ENCODE data around the gene DPYD. TPM values are rescaled to one million over a fixed set of nuclear protein-coding genes. Genes with fewer than 3 reads are reported as not detected.

Gene DPYD
- total and polyA plus RNA-seq, 10 of the 15 experiments (the other 5 are each of a cell fraction or from before 2014, with no cell fraction given) = 5.7 to 23.8 (median 10.2) TPM

GRCh38 chr1:97651250-97651649 is 269.6 kb downstream of the DPYD start (continued):
- no peak for TF ChIP-seq ZNF592 (IDR thresholded peaks at IDR 0.05)
- no peak for TF ChIP-seq KDM1A (IDR thresholded peaks at IDR 0.05; ENCODE audit: borderline replicate concordance)
- no peak for TF ChIP-seq IKZF1 (conservative IDR thresholded peaks at IDR 0.05)
- TF ChIP-seq YY1 (IDR thresholded peaks at IDR 0.05; ENCODE audit: low read depth, low read length) = no peak
- TF ChIP-seq MAX (IDR thresholded peaks at IDR 0.05; ENCODE audit: low read depth, low read length) = no peak
- no peak for TF ChIP-seq FOS (IDR thresholded peaks at IDR 0.05; ENCODE audit: borderline replicate concordance, extremely low read depth, insufficient read length)
- no peak for TF ChIP-seq CEBPZ (IDR thresholded peaks at IDR 0.05; ENCODE audit: low read depth, low read length)
- TF ChIP-seq SMAD1 (IDR thresholded peaks at IDR 0.05; ENCODE audit: low read depth, partially characterized antibody) = no peak
- TF ChIP-seq RCOR1 (conservative IDR thresholded peaks at IDR 0.05; ENCODE audit: low read depth, low read length) = no peak
- TF ChIP-seq IRF3 (IDR thresholded peaks at IDR 0.05) = no peak
- no peak for TF ChIP-seq SUPT20H (IDR thresholded peaks at IDR 0.05; ENCODE audit: borderline replicate concordance, control insufficient read depth, low read depth, low read length)
- TF ChIP-seq RBBP5 (conservative IDR thresholded peaks at IDR 0.05) = no peak
- no peak for TF ChIP-seq E2F4 (IDR thresholded peaks at IDR 0.05; ENCODE audit: low read depth, low read length)

All from GM12878 (cell line).